HG03521 (cell line): ENCODE results near the gene C1QC.

Experiments
- ATAC-seq: cut with Tn5 transposase; IDR thresholded peaks from one replicate; pipeline ENCODE4 v1.9.1; 2021; ENCODE audit warnings: mild to moderate bottlenecking, moderate library complexity; ENCODE audit not compliant: unreplicated experiment

The C1QC gene

GRCh38 chr1:22643381-22643780 is at the start of gene C1QC:
C1QC (plus strand) TSS chr1:22643633; CDS start chr1:22644024, 391 bp downstream.
- no peak for ATAC-seq

- no peak for ATAC-seq
Observed at GRCh38 chr1:22594396-22594795, 49.0 kb upstream of the C1QC start.

- ATAC-seq: no peak
Observed at GRCh38 chr1:22595108-22595507, 48.3 kb upstream of the C1QC start.

- ATAC-seq: no peak
Observed at GRCh38 chr1:22597301-22597965, 46.0 kb upstream of the C1QC start.

- no peak for ATAC-seq
Observed at GRCh38 chr1:22597996-22598395, 45.4 kb upstream of the C1QC start.

- no peak for ATAC-seq
Observed at GRCh38 chr1:22598736-22599135, 44.7 kb upstream of the C1QC start.

- ATAC-seq: no peak
Observed at GRCh38 chr1:22600071-22600816, 43.2 kb upstream of the C1QC start.

- no peak for ATAC-seq
Observed at GRCh38 chr1:22600817-22601605, 42.4 kb upstream of the C1QC start.

GRCh38 chr1:22601610-22602009 is 41.8 kb upstream of the C1QC start:
- ATAC-seq: no peak

- ATAC-seq: no peak
Observed at GRCh38 chr1:22602060-22602740, 41.2 kb upstream of the C1QC start.

- ATAC-seq: no peak
Observed at GRCh38 chr1:22606161-22606560, 37.3 kb upstream of the C1QC start.

GRCh38 chr1:22607154-22607553 is 36.3 kb upstream of the C1QC start:
- ATAC-seq: no peak

GRCh38 chr1:22608361-22608760 is 35.1 kb upstream of the C1QC start:
- no peak for ATAC-seq

- no peak for ATAC-seq
Observed at GRCh38 chr1:22609291-22609690, 34.1 kb upstream of the C1QC start.

GRCh38 chr1:22611530-22611947 is 31.9 kb upstream of the C1QC start:
- no peak for ATAC-seq

- no peak for ATAC-seq
Observed at GRCh38 chr1:22612671-22613571, 30.5 kb upstream of the C1QC start.

GRCh38 chr1:22613572-22613918 is 29.9 kb upstream of the C1QC start:
- no peak for ATAC-seq

- no peak for ATAC-seq
Observed at GRCh38 chr1:22613951-22614350, 29.5 kb upstream of the C1QC start.

- no peak for ATAC-seq
Observed at GRCh38 chr1:22615886-22616285, 27.5 kb upstream of the C1QC start.

GRCh38 chr1:22616571-22616970 is 26.9 kb upstream of the C1QC start:
- ATAC-seq: no peak
